Measurements from ENCODE around the gene SNX11.

Gene SNX11

GRCh38 chr17:48102043-48102750 lies 5.4 kb upstream of the SNX11 start:
- TF ChIP-seq CTCF (IDR thresholded peaks at IDR 0.05; ENCODE audit: control extremely low read depth, extremely low read depth, low read depth, missing control alignments): no peak
- ChIA-PET POLR2A (interaction anchor here (1.7 kb wide), 1 partner anchor 9 kb away, joined by 4 read pairs; no protein-coding TSS in a partner anchor), CTCF (interaction anchor here (2.4 kb wide), 1 partner anchor 76 kb away, joined by 6 read pairs; no protein-coding TSS in a partner anchor)
- DNase-seq (ENCODE audit: extremely low spot score): no peak

GRCh38 chr17:48102798-48103715 lies 4.5 kb upstream of the SNX11 start:
- ChIA-PET CTCF (interaction anchor here (0.9 to 2.4 kb wide), 2 partner anchors 76 to 78 kb away, joined by 4 to 6 read pairs; no protein-coding TSS in a partner anchor), POLR2A (interaction anchor here (0.6 kb wide), 2 partner anchors 11 to 20 kb away, joined by 3 read pairs; no protein-coding TSS in a partner anchor)
- DNase-seq (ENCODE audit: extremely low spot score): no peak
- no peak for TF ChIP-seq CTCF (IDR thresholded peaks at IDR 0.05; ENCODE audit: control extremely low read depth, extremely low read depth, low read depth, missing control alignments)

- POLR2A ChIA-PET: no interaction called here
- TF ChIP-seq CTCF (IDR thresholded peaks at IDR 0.05; ENCODE audit: control extremely low read depth, extremely low read depth, low read depth, missing control alignments): no peak
- CTCF ChIA-PET: interaction anchor here (1.4 kb wide), 1 partner anchor 24 kb away, joined by 5 read pairs; no protein-coding TSS in a partner anchor
- no peak for DNase-seq (ENCODE audit: extremely low spot score)
These were observed 3.1 kb upstream of the SNX11 start for GRCh38 chr17:48104440-48104839.

- CTCF ChIA-PET: interaction anchor here (0.8 to 4.8 kb wide), 8 partner anchors 10 to 81 kb away, joined by 3 to 36 read pairs (median 7); no protein-coding TSS in a partner anchor
- no peak for TF ChIP-seq CTCF (IDR thresholded peaks at IDR 0.05; ENCODE audit: control extremely low read depth, extremely low read depth, low read depth, missing control alignments)
- POLR2A ChIA-PET: no interaction called here
- no peak for DNase-seq (ENCODE audit: extremely low spot score)
These were observed 797 bp upstream of the SNX11 start for GRCh38 chr17:48106802-48107136.

GRCh38 chr17:48110761-48111160 lies 3.2 kb downstream of the SNX11 start:
- POLR2A ChIA-PET: interaction anchor here (0.5 to 1.3 kb wide), 3 partner anchors 9 to 395 kb away, joined by 3 to 4 read pairs (median 4); partner anchors contain the start of gene CBX1

More at GRCh38 chr17:48110761-48111160, 3.2 kb downstream of the SNX11 start:
- TF ChIP-seq CTCF (IDR thresholded peaks at IDR 0.05; ENCODE audit: control extremely low read depth, extremely low read depth, low read depth, missing control alignments): no peak
- no peak for DNase-seq (ENCODE audit: extremely low spot score)
- CTCF ChIA-PET: interaction anchor here (0.7 to 3.6 kb wide), 9 partner anchors 9 to 482 kb away, joined by 3 to 38 read pairs (median 5); partner anchors contain the start of gene NFE2L1

Measured in GM10248 (cell line).